NCI-H1694 (cell line): ENCODE measurements around the gene DLL4.
"Not testable (repeated sequence)": the region's sequence is repeated elsewhere in the genome, so short reads cannot be mapped to it uniquely, and the experiment has no call there.

ENCODE experiments used
- DNase-seq: peaks from one replicate; lab custom pipeline; 2025; lab: John Stamatoyannopoulos, UW

DLL4 gene

GRCh38 chr15:40941528-40942336 lies 12.6 kb downstream of the DLL4 start:
- no peak for DNase-seq

GRCh38 chr15:40942337-40942854 lies 13.3 kb downstream of the DLL4 start:
- no peak for DNase-seq

GRCh38 chr15:40942878-40943277 lies 13.7 kb downstream of the DLL4 start:
- no peak for DNase-seq

GRCh38 chr15:40943764-40944365 lies 14.7 kb downstream of the DLL4 start:
- DNase-seq, result no peak

GRCh38 chr15:40944510-40945296 lies 15.6 kb downstream of the DLL4 start:
- DNase-seq, result no peak

- no peak for DNase-seq
Observed at GRCh38 chr15:40948706-40949473, 19.8 kb downstream of the DLL4 start.

- DNase-seq, result no peak
Observed at GRCh38 chr15:40949756-40950207, 20.6 kb downstream of the DLL4 start.

- DNase-seq, result no peak
Observed at GRCh38 chr15:40951764-40952163, 22.6 kb downstream of the DLL4 start.

- no peak for DNase-seq
Observed at GRCh38 chr15:40952301-40952900, 23.3 kb downstream of the DLL4 start.

GRCh38 chr15:40952901-40953712 lies 24.0 kb downstream of the DLL4 start, which contains the start of gene CHAC1:
CHAC1 (plus strand) TSS chr15:40953471; CDS start chr15:40953584, 113 bp downstream.
- peak; percentile 83 for DNase-seq

- DNase-seq, result no peak
Observed at GRCh38 chr15:40953713-40954074, 24.6 kb downstream of the DLL4 start.

GRCh38 chr15:40954158-40954848 lies 25.2 kb downstream of the DLL4 start:
- not testable (repeated sequence) for DNase-seq

- DNase-seq, result no peak
Observed at GRCh38 chr15:40955141-40955903, 26.2 kb downstream of the DLL4 start.

GRCh38 chr15:40955930-40956540 lies 26.9 kb downstream of the DLL4 start:
- no peak for DNase-seq

GRCh38 chr15:40956541-40956982 lies 27.4 kb downstream of the DLL4 start:
- no peak for DNase-seq

- DNase-seq, result no peak
Observed at GRCh38 chr15:40957041-40957555, 28.0 kb downstream of the DLL4 start.

- peak; percentile 71 for DNase-seq
Observed at GRCh38 chr15:40957581-40958051, 28.5 kb downstream of the DLL4 start.

GRCh38 chr15:40958146-40958545 lies 29.0 kb downstream of the DLL4 start:
- DNase-seq, result no peak
